HG03025 (cell line): ENCODE data around the gene NBPF20.
"Not testable (repeated sequence)": the region's sequence is repeated elsewhere in the genome, so short reads cannot be mapped to it uniquely, and the experiment has no call there.

Source experiments
- ATAC-seq: cut with Tn5 transposase; IDR thresholded peaks from one replicate; pipeline ENCODE4 v1.9.1; 2021; ENCODE audit warnings: mild to moderate bottlenecking, moderate library complexity; ENCODE audit not compliant: unreplicated experiment, low FRiP score

NBPF20 gene

DNA sequence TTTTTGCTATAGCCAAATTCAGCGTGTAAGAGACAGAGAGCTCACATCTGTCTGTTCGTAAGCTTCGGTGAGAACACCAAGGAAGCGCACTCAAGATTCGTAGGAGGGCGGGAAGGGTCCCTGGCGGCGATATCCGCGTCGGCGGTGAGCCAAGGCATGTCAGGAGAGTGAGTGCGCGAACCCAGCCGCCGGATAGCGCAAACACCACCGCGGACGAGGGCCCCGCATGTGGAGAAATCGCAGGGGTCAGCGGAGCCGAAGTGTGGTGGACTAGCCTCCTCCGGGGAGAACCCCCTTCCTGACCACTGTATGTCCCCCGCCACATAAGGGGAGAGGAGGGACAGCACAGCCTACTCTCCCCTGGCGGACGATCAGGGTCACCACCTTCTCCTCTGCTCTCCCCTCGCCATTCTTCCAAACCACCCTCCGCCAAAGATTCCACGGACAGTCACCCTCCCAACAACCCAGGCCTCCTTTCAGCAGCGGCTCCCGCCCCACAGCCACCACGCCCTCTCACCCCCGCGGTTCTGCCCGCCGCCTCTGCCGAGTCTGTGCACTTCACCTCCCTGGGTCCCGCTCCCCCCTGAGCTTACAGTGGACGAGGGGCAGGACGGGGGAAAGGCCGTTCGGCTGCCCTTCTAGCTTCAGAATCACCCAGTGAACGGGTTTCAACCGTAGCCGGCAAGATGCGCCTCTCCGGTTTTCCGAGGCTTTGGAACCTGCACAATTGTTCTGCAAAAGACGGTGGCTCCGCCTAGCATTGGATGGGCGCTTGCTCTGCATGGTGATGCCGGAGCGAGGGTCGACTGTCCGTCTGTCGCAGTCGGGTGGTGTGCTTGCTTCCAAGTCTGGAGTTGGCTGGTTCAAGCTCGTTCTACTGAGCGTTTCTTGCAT lies 6.2 kb upstream of the NBPF20 start:
- ATAC-seq, result not testable (repeated sequence)

DNA sequence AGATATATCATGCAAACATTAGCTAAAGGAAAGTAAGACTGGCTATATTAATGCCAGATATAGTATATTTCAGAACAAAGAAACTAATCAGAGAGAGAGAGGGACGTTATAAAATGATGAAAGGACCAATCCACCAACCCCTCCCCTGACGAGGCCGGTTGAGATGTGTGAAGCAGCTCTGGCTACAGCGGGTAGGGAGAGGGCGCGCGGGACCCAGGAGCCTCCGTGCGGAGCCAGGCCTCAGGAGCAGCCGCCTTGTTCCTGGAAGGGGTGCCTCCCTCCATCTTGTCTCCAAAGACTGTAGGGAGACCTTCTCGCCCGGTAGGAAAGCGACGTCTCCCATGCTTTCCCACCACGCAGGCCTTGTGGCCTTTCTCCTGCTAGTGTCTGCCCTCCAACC lies 5.4 kb upstream of the NBPF20 start:
- ATAC-seq, result not testable (repeated sequence)

DNA sequence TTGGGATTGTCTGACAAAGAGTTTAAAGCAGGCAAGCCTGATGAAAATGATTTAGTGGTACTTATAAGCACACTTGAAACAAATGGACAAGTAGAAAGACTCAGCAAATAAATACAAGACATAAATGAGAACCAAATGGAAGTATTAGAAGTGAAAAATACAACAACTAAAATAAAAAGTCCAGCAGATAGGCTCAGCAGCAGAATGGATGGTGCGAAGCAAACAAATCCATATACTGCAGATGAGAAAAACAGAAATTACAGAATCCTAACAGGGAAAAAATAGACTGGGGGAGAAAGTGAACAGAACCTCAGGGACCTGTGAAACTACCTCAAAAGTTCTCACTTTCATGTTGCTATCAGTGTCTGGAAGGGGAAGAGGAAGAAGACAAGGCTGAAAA lies 3.9 kb upstream of the NBPF20 start:
- not testable (repeated sequence) for ATAC-seq

DNA sequence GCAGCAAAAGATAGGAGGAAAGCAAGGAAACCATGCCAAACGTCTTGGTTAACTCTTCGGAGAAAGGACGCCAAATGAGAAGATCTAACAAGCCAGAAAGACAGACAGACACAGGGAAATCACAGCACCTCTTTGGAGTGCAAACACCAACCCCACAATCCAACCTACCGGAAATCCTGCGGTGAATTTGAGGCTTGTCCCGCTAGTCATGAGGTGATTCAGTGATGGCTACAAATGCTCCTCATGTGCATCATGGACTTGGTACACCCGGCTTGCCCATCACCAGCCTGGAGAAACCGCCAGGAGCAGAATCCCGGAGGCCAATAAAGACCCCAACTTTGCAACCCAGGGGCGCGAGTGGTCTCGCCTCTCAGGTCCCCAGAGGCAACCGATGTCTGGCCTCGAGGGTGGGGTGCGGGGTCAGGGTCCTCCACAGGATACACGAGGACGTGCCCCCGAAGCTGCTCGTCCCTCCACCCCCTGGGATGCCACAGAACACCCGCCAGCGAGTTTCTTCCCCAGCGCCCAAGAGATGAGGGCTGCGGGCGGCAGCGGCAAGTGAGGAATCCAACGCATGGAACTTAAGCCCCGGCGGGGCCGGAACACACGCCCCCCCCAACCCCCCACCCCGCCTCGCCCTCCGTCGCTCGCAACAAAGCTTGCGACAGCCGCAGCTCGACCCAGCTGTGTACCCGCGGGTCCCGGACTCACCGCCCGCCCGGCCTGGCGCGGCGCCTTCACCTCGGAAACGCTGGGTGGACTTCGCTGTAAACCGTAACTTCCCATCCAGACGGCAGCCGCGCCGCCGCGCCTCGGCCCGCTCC lies 579 bp downstream of the NBPF20 start:
- peak; percentile 51 for ATAC-seq

DNA sequence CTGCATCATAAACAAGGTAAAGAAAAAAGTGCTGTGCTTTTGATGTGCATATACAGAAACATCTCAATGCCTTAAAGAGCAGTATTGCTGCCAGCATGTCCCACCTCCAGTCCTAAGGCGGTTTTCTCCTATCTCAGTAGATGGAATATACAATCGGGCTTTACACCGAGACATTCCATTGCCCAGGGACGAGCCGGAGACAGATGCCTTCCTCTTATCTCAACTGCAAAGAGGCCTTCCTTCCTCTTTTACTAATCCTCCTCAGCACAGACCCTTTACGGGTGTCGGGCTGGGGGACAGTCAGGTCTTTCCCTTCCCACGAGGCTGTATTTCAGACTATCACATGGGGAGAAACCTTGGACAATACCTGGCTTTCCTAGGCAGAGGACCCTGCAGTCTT lies 10.3 kb downstream of the NBPF20 start:
- ATAC-seq, result not testable (repeated sequence)

DNA sequence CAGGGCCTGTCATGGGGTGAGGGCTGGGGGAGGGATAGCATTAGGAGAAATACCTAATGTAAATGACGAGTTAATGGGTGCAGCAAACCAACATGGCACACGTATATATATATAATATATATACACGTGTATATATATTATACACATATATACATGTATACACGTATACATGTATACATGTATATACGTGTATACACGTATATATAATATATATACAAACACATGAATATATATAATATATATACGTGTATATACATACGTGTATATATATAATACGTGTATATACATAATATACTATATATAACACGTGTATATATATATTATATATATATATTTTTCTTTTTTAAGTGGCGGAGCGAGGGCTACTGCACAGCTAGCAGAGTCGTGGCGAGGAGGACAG lies 18.1 kb downstream of the NBPF20 start:
- not testable (repeated sequence) for ATAC-seq

DNA sequence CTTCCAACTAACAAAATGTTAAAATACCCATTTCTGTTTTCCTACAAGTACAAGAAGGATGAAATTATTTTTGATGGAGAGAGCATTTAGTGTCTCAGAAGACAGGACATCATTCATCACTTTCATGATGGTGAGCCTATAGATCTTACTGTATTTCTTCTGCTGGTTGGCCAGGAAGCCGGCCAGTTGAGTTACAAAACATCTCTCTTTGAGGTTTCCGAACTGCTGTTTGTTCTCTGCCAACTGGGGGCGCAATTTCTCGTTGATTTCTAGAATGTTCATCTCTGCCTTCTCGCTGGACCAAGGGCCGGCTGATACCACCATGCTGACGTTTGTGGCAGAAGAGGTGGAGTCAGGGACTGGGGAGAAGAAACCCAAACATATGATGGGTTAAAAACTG lies 20.5 kb downstream of the NBPF20 start:
- ATAC-seq, result not testable (repeated sequence)

DNA sequence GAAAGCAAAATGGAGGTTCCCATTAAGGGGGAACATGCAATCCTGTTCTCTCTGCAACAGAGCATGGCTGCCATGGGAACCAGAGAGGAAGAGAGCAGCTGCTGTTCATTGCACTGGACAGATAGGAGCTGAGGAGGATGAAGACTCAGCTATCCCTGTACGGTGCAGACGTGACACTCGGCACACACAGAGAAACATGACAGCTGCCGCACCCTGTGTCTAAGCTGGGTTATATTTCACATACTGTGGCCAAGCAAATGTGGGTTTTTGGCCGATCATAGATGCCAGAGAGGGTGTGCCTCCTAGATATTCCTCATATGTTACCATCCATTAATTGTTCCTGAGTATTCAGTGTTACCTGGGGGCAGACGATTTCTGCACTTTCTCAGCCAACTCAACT lies 24.7 kb downstream of the NBPF20 start:
- ATAC-seq, result not testable (repeated sequence)
